HFFc6 (cell line): ENCODE measurements around the gene AKIRIN1. TPM values are rescaled to one million over a fixed set of nuclear protein-coding genes. Genes with fewer than 3 reads are reported as not detected.
"Not testable (repeated sequence)": the region's sequence is repeated elsewhere in the genome, so short reads cannot be mapped to it uniquely, and the experiment has no call there.

Experiments used
- DNase-seq: peaks from one replicate; pipeline ENCODE4 v3.0.0-alpha.2; 2018
- H3K27ac Mint-ChIP-seq: 2 replicates; pipeline ENCODE4 v1.8.0; 2020; ENCODE audit warnings: mild to moderate bottlenecking, mixed read lengths
- H3K27me3 Mint-ChIP-seq: 2 replicates; pipeline ENCODE4 v1.8.0; 2021; ENCODE audit warnings: mild to moderate bottlenecking, moderate library complexity, mixed read lengths; ENCODE audit not compliant: insufficient read depth
- H3K36me3 Mint-ChIP-seq: 2 replicates; pipeline ENCODE4 v1.8.0; 2021; ENCODE audit warnings: low read depth, mixed read lengths
- H3K4me1 Mint-ChIP-seq: 2 replicates; pipeline ENCODE4 v1.8.0; 2020; ENCODE audit warnings: low read depth, mixed read lengths
- H3K4me3 Mint-ChIP-seq: 2 replicates; pipeline ENCODE4 v1.8.0; 2020; ENCODE audit warnings: mild to moderate bottlenecking, moderate library complexity, mixed read lengths
- H3K9me3 Mint-ChIP-seq: 2 replicates; pipeline ENCODE4 v1.8.0; 2020; ENCODE audit warnings: mild to moderate bottlenecking, mixed read lengths
- total RNA-seq, 6 experiments: library from RNA; stranded (reverse); fragmentation: NEBNext Ultra II Directional; extraction: Animal tissue kit (Norgen Biotek cat#: 25700); gene quantifications; 2 replicates in 1 of 6; 3 replicates in 5 of 6; pipeline ENCODE4 v1.2.3, GENCODE V29; 2021
- TF ChIP-seq, protein P1 (sequence below): fragments of 200-600 bp; sonication (generic); IDR thresholded peaks from 2 replicates; pipeline ENCODE4 v1.5.0; 2021; ENCODE audit warnings: antibody characterized with exemption, mild to moderate bottlenecking

The AKIRIN1 gene
- total RNA-seq, 6 experiments from 2014 or later, result 63.3 to 78.7 (median 71.2) TPM

DNA sequence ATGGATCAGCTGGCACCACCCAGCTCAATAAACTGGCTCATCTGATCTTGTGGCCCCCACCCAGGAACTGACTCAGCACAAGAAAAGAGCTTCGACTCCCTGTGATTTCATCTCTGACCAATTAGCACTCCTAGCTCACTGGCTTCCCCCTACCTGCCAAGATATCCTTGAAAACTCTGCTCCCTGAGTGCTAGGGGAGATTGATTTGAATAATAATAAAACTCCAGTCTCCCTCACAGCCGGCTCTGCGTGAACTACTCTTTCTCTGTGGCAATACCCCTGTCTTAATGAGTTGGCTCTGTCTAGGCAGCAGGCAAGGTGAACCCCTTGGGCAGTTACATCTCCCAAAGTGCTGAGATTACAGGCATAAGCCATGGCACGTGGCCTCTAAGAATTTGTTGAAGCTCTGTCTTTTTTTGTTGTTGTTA, 37.6 kb upstream of the AKIRIN1 start:
- H3K36me3 Mint-ChIP-seq, result no peaks in the 10 kb centered on the region
- H3K27me3 Mint-ChIP-seq, result no peaks in the 10 kb centered on the region
- peaks cover 12% of the 10 kb centered on the region for H3K4me1 Mint-ChIP-seq
- peak overlapping the region; percentile 1; the same call in 1 of the 2 replicates for H3K27ac Mint-ChIP-seq
- DNase-seq, result peak; percentile 5
- H3K4me3 Mint-ChIP-seq, result no peak overlapping the region
- H3K9me3 Mint-ChIP-seq, result no peaks in the 10 kb centered on the region
- TF ChIP-seq, protein P1, sequence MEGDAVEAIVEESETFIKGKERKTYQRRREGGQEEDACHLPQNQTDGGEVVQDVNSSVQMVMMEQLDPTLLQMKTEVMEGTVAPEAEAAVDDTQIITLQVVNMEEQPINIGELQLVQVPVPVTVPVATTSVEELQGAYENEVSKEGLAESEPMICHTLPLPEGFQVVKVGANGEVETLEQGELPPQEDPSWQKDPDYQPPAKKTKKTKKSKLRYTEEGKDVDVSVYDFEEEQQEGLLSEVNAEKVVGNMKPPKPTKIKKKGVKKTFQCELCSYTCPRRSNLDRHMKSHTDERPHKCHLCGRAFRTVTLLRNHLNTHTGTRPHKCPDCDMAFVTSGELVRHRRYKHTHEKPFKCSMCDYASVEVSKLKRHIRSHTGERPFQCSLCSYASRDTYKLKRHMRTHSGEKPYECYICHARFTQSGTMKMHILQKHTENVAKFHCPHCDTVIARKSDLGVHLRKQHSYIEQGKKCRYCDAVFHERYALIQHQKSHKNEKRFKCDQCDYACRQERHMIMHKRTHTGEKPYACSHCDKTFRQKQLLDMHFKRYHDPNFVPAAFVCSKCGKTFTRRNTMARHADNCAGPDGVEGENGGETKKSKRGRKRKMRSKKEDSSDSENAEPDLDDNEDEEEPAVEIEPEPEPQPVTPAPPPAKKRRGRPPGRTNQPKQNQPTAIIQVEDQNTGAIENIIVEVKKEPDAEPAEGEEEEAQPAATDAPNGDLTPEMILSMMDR, result no peak

DNA sequence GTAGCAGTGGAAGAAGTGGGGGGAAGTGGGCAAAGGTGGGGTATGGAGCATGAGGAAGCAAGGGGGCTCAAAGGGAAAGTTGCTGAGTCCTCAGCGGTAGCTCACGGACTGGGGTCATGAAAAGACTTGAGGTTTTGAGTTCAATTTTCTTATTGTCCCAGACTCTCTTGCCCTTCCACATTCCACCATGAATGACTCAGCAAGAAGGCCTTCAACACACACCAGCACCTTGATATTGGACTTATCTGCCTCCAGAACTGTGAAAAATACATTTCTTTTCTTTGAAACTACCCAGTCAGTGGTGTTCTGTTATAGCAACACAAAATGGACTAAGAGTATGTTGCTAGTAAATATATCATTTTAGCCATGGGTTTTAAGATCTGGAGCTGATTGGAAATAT, 32.1 kb upstream of the AKIRIN1 start:
- peak; percentile 7 for DNase-seq
- H3K36me3 Mint-ChIP-seq, result no peaks in the 10 kb centered on the region
- H3K9me3 Mint-ChIP-seq, result no peaks in the 10 kb centered on the region
- no peaks in the 10 kb centered on the region for H3K27me3 Mint-ChIP-seq
- TF ChIP-seq, protein P1, result no peak
- peaks cover 30% of the 10 kb centered on the region for H3K4me1 Mint-ChIP-seq
- no peak overlapping the region for H3K4me3 Mint-ChIP-seq
- H3K27ac Mint-ChIP-seq, result peak overlapping the region; percentile 52; the same call in 1 of the 2 replicates

DNA sequence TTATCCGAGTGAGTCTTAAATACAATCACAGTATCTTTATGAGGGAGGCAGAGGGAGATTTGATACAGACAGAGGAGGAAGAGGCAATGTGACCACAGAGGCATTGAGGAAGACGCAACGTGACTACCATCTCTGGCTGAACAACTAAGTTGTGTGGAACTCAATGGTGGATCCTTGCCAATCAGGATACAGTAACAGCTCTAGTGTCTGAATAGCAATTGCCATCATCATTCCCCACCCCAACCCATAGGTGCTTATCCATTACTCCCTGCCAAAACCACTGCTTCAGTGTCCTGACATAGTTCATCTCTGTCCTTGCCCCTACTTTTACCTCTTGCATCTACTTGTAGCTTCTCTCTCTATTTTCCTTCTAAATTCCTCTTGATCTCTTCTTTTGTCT, 29.0 kb upstream of the AKIRIN1 start:
- peak overlapping the region; percentile 79 for H3K27ac Mint-ChIP-seq
- peak overlapping the region; percentile 50 for H3K4me3 Mint-ChIP-seq
- peak; percentile 83 for DNase-seq
- H3K27me3 Mint-ChIP-seq, result no peaks in the 10 kb centered on the region
- no peaks in the 10 kb centered on the region for H3K36me3 Mint-ChIP-seq
- H3K9me3 Mint-ChIP-seq, result no peaks in the 10 kb centered on the region
- TF ChIP-seq, protein P1, result no peak
- peaks cover 30% of the 10 kb centered on the region for H3K4me1 Mint-ChIP-seq

DNA sequence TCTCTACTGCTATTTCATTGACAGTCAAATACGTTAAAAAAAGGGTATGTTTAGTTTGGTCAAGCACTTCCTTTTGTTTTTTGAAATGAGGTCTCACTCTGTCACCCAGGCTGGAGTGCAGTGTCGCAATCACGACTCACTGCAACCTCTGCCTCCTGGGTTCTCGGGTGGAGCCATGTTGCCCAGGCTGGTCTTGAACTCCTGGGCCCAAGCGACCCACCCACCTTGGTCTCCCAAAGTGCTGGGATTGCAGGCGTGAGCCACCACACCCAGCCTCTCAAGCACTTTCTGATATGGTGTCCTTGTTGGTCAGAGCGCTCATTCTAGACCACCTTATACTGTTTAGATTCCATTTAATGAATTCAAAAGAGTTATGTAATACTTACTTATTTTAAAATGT, 28.5 kb upstream of the AKIRIN1 start:
- Mint-ChIP-seq H3K9me3 (no peaks in the 10 kb centered on the region), H3K27me3 (no peaks in the 10 kb centered on the region), H3K4me1 (peaks cover 30% of the 10 kb centered on the region), H3K36me3 (no peaks in the 10 kb centered on the region), H3K4me3 (peak overlapping the region; percentile 50), H3K27ac (peak overlapping the region; percentile 79)
- DNase-seq, result peak; percentile 45
- TF ChIP-seq, protein P1, result no peak

DNA sequence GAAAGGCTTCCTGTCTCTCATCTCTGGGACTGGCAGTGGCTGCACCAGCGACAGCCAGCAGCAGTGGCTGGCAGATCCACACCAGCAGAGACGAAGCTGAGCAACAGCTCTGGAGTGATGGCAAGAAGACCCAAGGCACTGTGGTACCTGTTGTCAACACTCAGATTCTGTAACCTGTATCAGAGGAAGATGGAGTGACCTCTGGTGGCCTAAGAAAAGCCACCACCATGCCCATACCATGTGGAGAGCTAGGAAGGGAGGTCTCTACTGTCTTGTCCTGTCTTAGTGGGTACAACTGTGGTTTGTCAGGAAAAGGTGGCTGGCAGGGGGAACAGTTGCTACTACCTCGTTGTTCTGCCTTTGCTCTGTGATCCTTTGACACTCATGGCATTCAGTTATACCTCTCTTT, 26.9 kb upstream of the AKIRIN1 start:
- DNase-seq, result no peak
- H3K27me3 Mint-ChIP-seq, result no peaks in the 10 kb centered on the region
- no peaks in the 10 kb centered on the region for H3K9me3 Mint-ChIP-seq
- H3K4me3 Mint-ChIP-seq, result no peak overlapping the region
- no peaks in the 10 kb centered on the region for H3K36me3 Mint-ChIP-seq
- H3K4me1 Mint-ChIP-seq, result peaks cover 23% of the 10 kb centered on the region
- no peak overlapping the region for H3K27ac Mint-ChIP-seq
- TF ChIP-seq, protein P1, result peak; percentile 32; the same call in 1 of the 2 replicates

DNA sequence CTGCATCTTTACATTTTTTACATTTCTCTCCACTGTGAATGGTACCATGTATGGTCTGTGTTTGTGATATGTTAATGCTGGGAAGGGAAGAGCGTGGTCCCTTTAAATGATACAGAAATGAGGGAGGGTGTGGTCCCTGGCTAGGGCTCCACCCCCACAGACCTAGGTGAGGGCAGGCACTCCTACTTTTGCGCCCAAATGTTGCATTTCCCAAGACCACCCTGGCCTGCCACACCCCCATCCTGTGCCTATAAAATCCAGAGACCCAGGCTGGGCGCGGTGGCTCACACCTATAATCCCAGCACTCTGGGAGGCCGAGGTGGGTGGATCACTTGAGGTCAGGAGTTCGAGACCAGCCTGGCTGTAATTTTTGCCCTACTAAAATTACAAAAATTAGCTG, 17.9 kb upstream of the AKIRIN1 start:
- not testable (repeated sequence) for H3K4me3 Mint-ChIP-seq, H3K27me3 Mint-ChIP-seq, H3K27ac Mint-ChIP-seq, DNase-seq, H3K4me1 Mint-ChIP-seq, H3K9me3 Mint-ChIP-seq, H3K36me3 Mint-ChIP-seq
